ENCODE data around the gene INPP5E. TPM values are rescaled to one million over a fixed set of nuclear protein-coding genes. Genes with fewer than 3 reads are reported as not detected.

The INPP5E gene
- total RNA-seq, 2 donors from 2014 or later: 11.9 to 12.5 TPM

GRCh38 chr9:136471802-136472487 is 32.3 kb upstream of the INPP5E start:
- TF ChIP-seq CTCF (IDR thresholded peaks at IDR 0.05): no peak
- no peak overlapping the region for H3K27ac ChIP-seq
- DNase-seq (ENCODE audit: low spot score) (no peak), ATAC-seq (ENCODE audit: insufficient number of reproducible peaks, low FRiP score, low read depth) (no peak)
- H3K36me3 ChIP-seq: peaks cover 75% of the 10 kb centered on the region
- no peaks in the 10 kb centered on the region for H3K9me3 ChIP-seq
- no peaks in the 10 kb centered on the region for H3K27me3 ChIP-seq (replicated peaks; ENCODE audit: insufficient read depth)
- no peaks in the 10 kb centered on the region for H3K4me1 ChIP-seq (ENCODE audit: control insufficient read depth in 1 of 2, low read depth in 2 of 2)
- no peak overlapping the region for H3K4me3 ChIP-seq

- DNase-seq (ENCODE audit: low spot score): no peak
- Histone ChIP-seq H3K27ac (no peak overlapping the region), H3K9me3 (no peaks in the 10 kb centered on the region), H3K27me3 (replicated peaks; ENCODE audit: insufficient read depth) (no peaks in the 10 kb centered on the region), H3K36me3 (peaks cover 75% of the 10 kb centered on the region), H3K4me1 (ENCODE audit: control insufficient read depth in 1 of 2, low read depth in 2 of 2) (no peaks in the 10 kb centered on the region), H3K4me3 (no peak overlapping the region)
- ATAC-seq (ENCODE audit: insufficient number of reproducible peaks, low FRiP score, low read depth): no peak
- TF ChIP-seq CTCF (IDR thresholded peaks at IDR 0.05): no peak
Measured at GRCh38 chr9:136470792-136471469, 31.3 kb upstream of the INPP5E start.

GRCh38 chr9:136470356-136470755 is 30.7 kb upstream of the INPP5E start:
- no peaks in the 10 kb centered on the region for H3K9me3 ChIP-seq
- no peak for TF ChIP-seq CTCF (IDR thresholded peaks at IDR 0.05)
- ATAC-seq (ENCODE audit: insufficient number of reproducible peaks, low FRiP score, low read depth): no peak
- peaks cover 75% of the 10 kb centered on the region for H3K36me3 ChIP-seq
- no peaks in the 10 kb centered on the region for H3K27me3 ChIP-seq (replicated peaks; ENCODE audit: insufficient read depth)
- H3K4me3 ChIP-seq: no peak overlapping the region
- no peak overlapping the region for H3K27ac ChIP-seq
- no peaks in the 10 kb centered on the region for H3K4me1 ChIP-seq (ENCODE audit: control insufficient read depth in 1 of 2, low read depth in 2 of 2)
- no peak for DNase-seq (ENCODE audit: low spot score)

- H3K4me1 ChIP-seq (ENCODE audit: control insufficient read depth in 1 of 2, low read depth in 2 of 2): no peaks in the 10 kb centered on the region
- H3K4me3 ChIP-seq: no peak overlapping the region
- no peak for ATAC-seq (ENCODE audit: insufficient number of reproducible peaks, low FRiP score, low read depth)
- H3K9me3 ChIP-seq: no peaks in the 10 kb centered on the region
- no peak for TF ChIP-seq CTCF (IDR thresholded peaks at IDR 0.05)
- no peak for DNase-seq (ENCODE audit: low spot score)
- peaks cover 78% of the 10 kb centered on the region for H3K36me3 ChIP-seq
- no peaks in the 10 kb centered on the region for H3K27me3 ChIP-seq (replicated peaks; ENCODE audit: insufficient read depth)
- no peak overlapping the region for H3K27ac ChIP-seq
Measured at GRCh38 chr9:136467766-136468165, 28.1 kb upstream of the INPP5E start.

- TF ChIP-seq CTCF (IDR thresholded peaks at IDR 0.05): no peak
- no peak for ATAC-seq (ENCODE audit: insufficient number of reproducible peaks, low FRiP score, low read depth)
- H3K4me1 ChIP-seq (ENCODE audit: control insufficient read depth in 1 of 2, low read depth in 2 of 2): no peaks in the 10 kb centered on the region
- H3K36me3 ChIP-seq: peaks cover 80% of the 10 kb centered on the region
- H3K4me3 ChIP-seq: no peak overlapping the region
- DNase-seq (ENCODE audit: low spot score): no peak
- no peaks in the 10 kb centered on the region for H3K27me3 ChIP-seq (replicated peaks; ENCODE audit: insufficient read depth)
- H3K9me3 ChIP-seq: no peaks in the 10 kb centered on the region
- H3K27ac ChIP-seq: no peak overlapping the region
Measured at GRCh38 chr9:136466155-136466541, 26.5 kb upstream of the INPP5E start.
